GM10248 (cell line): ENCODE data around the gene BANF2.

ENCODE experiments used
- CTCF ChIA-PET: fragments of 300-600 bp; sonication (Branson Sonifier 250); formaldehyde crosslinking; extraction: SDS; loops from one replicate; lab custom pipeline; 2021; ENCODE audit warnings: antibody characterized with exemption; lab: Yijun Ruan, JAX
- POLR2A ChIA-PET: fragments of 350-650 bp; sonication (Branson Sonifier 250); formaldehyde crosslinking; extraction: SDS; loops from one replicate; lab custom pipeline; 2020; ENCODE audit warnings: antibody characterized with exemption; lab: Yijun Ruan, JAX
- DNase-seq: peaks from one replicate; pipeline ENCODE4 v3.0.0; 2012; ENCODE audit errors: extremely low spot score
- TF ChIP-seq, protein P1 (sequence below): IDR thresholded peaks from 2 replicates; pipeline ENCODE4 v1.5.1; 2012; ENCODE audit warnings: mild to moderate bottlenecking, low read depth; ENCODE audit errors: extremely low read depth, missing control alignments, control extremely low read depth

BANF2 gene

DNA sequence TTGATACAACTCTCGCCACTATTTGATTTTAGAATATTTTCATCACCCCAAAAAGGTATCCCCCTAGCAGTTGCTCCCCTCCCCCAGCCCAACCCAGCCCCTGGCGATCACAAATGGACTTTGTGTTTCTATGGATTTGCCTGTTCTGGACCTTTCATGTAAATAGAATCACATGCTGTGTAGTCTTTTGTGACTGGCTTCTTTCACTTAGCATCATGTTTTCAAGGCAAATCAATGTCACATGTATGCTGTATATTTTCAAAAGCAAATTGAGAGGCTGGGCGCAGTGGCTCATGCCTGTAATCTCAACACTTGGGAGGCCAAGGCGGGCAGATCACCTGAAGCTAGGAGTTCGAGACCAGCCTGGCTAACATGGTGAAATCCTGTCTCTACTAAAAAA lies 48.5 kb downstream of the BANF2 start:
- ChIA-PET CTCF (no interaction called here), POLR2A (no interaction called here)
- TF ChIP-seq, protein P1, sequence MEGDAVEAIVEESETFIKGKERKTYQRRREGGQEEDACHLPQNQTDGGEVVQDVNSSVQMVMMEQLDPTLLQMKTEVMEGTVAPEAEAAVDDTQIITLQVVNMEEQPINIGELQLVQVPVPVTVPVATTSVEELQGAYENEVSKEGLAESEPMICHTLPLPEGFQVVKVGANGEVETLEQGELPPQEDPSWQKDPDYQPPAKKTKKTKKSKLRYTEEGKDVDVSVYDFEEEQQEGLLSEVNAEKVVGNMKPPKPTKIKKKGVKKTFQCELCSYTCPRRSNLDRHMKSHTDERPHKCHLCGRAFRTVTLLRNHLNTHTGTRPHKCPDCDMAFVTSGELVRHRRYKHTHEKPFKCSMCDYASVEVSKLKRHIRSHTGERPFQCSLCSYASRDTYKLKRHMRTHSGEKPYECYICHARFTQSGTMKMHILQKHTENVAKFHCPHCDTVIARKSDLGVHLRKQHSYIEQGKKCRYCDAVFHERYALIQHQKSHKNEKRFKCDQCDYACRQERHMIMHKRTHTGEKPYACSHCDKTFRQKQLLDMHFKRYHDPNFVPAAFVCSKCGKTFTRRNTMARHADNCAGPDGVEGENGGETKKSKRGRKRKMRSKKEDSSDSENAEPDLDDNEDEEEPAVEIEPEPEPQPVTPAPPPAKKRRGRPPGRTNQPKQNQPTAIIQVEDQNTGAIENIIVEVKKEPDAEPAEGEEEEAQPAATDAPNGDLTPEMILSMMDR, result no peak
- DNase-seq, result no peak

DNA sequence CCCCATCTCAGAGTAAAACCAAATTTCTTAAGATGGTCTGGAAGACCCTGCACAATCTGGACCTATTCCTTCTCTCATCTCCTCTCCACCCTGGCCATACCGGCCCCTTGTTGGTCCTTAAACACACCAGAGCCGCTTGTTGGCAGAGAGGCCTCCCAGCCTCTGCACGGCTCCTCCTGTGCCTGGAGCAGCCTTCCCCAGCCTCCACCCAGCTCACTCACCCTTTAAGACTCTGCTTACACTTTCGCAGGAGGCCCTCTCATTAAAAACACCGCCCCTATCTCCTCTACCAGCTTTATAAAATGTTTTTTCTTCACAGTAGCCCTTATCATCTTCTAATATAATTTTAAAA lies 49.8 kb downstream of the BANF2 start:
- TF ChIP-seq, protein P1, result no peak
- no peak for DNase-seq
- ChIA-PET CTCF (no interaction called here), POLR2A (no interaction called here)

DNA sequence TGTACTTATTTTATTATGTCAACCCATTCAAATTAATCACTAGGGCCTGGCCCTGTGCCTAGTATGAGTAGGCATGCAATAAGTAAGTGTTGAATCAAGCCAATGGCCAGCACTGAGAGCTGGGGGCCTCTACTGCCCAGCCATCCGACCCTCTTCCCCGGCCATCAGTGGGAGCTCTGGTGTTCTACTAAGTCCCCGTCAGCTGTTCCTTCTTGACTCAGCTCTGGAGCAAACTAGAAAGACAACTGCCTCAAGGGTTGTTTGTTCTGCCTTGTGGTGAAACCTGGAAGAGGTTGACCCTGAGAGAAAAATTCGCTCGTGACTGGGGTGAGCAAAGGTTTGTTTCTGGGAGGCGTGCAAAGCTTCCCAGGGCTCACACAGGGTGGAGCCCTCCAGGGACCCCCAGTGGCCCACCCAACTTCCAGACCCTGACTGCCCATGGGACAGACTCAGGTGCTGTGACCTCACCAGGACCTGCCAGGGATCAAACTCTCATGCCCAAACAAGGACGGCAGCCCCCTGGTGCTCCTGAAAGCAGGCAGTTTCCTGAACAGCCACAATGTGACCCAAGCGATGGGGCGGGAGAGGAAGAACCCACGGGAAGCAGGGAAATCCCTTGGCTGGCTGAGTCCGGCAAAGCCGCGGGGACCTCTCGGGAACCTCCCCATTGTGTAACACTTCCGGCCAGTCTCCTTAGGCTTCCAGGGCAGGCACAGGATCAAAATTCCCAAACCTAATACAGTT lies 50.4 kb downstream of the BANF2 start:
- TF ChIP-seq, protein P1, result no peak
- no peak for DNase-seq
- CTCF ChIA-PET, result no interaction called here
- POLR2A ChIA-PET, result no interaction called here

DNA sequence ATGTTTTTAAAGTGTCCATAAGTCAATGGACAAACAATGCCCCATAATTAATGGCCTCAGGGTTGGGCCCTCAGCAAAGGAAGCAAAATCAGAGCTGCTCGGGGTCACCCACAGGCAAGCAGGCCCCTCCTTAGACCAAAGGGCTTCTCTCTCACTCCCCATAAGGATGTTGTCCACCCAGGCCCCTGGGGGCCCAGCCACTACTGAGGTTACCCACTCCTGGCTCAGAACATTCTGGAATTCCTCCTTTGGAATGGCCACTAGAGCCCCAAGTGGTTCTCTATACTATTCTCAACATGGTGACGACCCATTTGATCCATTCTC lies 50.9 kb downstream of the BANF2 start:
- TF ChIP-seq, protein P1, result no peak
- no peak for DNase-seq
- ChIA-PET POLR2A (no interaction called here), CTCF (no interaction called here)

DNA sequence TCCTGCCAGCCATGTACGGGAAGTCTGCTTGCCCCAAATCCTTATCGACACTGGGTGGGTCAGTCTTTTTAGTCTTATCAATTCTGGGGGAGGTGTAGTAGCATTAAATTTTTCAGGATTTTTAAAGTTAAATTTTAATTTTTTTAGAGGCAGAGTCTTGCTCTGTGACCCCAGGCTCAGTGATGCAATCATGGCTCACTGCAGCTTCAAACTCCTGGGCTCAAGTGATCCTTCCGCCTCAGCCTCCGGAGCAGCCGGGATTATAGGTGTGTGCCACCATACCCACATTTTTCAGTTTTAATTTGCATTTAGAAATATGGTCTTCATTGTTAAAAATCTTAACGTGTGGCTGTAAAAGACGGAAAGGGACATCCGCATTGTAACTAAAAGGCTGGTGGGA lies 51.9 kb downstream of the BANF2 start:
- ChIA-PET CTCF (no interaction called here), POLR2A (no interaction called here)

DNA sequence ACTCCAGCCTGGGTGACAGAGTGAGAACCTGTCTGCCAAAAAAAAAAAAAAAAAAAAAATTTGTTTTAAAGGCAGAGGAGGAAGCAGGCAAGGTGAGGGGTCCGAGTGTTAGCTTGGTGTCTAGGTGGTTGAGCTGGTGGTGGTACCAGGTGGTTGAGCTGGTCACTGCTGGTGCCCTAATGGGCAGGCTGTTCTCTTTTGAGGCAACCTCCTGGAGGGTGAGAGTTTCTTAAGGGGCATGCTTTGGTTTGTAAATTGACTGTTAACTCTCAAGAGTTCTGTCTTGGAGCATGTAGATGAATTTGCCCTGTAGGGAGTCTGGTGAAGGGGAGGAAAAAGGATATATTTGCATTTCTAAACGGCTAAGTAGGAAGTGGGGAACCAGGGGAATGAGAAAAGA lies 52.7 kb downstream of the BANF2 start:
- TF ChIP-seq, protein P1, result no peak
- CTCF ChIA-PET, result no interaction called here
- POLR2A ChIA-PET, result no interaction called here
- no peak for DNase-seq

More for the DNA sequence above, 51.9 kb downstream of the BANF2 start:
- no peak for DNase-seq
- TF ChIP-seq, protein P1, result no peak
